A549 (cell line): ENCODE measurements around the gene MKNK1.

Experiments used
- CEBPB ChIP-seq, 2 experiments: fragments of >200 bp in 1 of 2; sonication (Bioruptor Twin) in 1 of 2; formaldehyde crosslinking in 1 of 2; IDR thresholded peaks; 2 replicates each; pipeline ENCODE4 v1.6.1; 2012 to 2016
- JUNB ChIP-seq: fragments of >200 bp; sonication (Bioruptor Twin); formaldehyde crosslinking; IDR thresholded peaks from 2 replicates; pipeline ENCODE4 v1.6.1; 2016
- RNF2 ChIP-seq: fragments of 200-600 bp; sonication (generic); IDR thresholded peaks from 2 replicates; pipeline ENCODE4 v1.6.1; 2016; ENCODE audit warnings: low read depth, mild to moderate bottlenecking, antibody characterized with exemption, moderate library complexity, borderline replicate concordance
- ZC3H11A ChIP-seq: fragments of 450-650 bp; IDR thresholded peaks from 2 replicates; pipeline ENCODE4 v1.6.1; 2014; ENCODE audit warnings: antibody characterized with exemption, mild to moderate bottlenecking
- TF ChIP-seq, protein P1 (sequence below): fragments of >200 bp; sonication (Bioruptor Twin); formaldehyde crosslinking; IDR thresholded peaks from 3 replicates; pipeline ENCODE4 v1.5.1; 2016

DNA sequence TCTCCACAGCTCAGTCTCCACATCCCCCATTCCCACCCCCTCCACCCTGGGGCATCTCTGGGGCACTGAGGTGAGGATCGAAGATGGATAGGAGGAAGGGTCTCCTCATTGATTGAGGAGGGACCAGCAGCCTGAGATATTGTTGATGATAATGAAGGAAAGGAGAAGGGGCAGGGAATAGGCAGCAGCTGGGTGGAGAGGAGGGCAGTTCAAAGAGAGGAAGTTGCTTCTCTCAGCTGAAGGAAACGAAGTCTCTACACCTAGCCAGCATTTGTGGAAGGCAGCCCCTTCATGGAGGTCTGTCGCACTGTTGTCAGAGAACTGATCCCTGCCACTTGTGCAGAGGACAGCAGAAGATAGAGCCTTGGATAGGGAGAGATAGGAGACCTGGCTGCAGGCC lies 58.3 kb downstream of the MKNK1 start:
- TF ChIP-seq JUNB (no peak), RNF2 (no peak), ZC3H11A (no peak), CEBPB (IDR thresholded peaks at IDR 0.05) (no peak)
- TF ChIP-seq, protein P1, sequence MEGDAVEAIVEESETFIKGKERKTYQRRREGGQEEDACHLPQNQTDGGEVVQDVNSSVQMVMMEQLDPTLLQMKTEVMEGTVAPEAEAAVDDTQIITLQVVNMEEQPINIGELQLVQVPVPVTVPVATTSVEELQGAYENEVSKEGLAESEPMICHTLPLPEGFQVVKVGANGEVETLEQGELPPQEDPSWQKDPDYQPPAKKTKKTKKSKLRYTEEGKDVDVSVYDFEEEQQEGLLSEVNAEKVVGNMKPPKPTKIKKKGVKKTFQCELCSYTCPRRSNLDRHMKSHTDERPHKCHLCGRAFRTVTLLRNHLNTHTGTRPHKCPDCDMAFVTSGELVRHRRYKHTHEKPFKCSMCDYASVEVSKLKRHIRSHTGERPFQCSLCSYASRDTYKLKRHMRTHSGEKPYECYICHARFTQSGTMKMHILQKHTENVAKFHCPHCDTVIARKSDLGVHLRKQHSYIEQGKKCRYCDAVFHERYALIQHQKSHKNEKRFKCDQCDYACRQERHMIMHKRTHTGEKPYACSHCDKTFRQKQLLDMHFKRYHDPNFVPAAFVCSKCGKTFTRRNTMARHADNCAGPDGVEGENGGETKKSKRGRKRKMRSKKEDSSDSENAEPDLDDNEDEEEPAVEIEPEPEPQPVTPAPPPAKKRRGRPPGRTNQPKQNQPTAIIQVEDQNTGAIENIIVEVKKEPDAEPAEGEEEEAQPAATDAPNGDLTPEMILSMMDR: no peak
